CD14-positive monocyte (primary cell): ENCODE measurements around the gene PTCHD4. TPM values are rescaled to one million over a fixed set of nuclear protein-coding genes. Genes with fewer than 3 reads are reported as not detected.
"Not testable (repeated sequence)": the region's sequence is repeated elsewhere in the genome, so short reads cannot be mapped to it uniquely, and the experiment has no call there.

ENCODE experiments used
- DNase-seq, 3 donors: peaks; one replicate each; pipeline ENCODE4 v3.0.0-alpha.2; 2011 to 2022
- H2AFZ ChIP-seq: 2 replicates; pipeline ENCODE4 v1.6.0; 2012; ENCODE audit warnings: mild to moderate bottlenecking, low read depth, low read length, inconsistent platforms; ENCODE audit not compliant: insufficient read depth, poor library complexity, severe bottlenecking
- H3K27ac ChIP-seq, 2 donors: 1 replicate in 1 of 2; 2 replicates in 1 of 2; pipeline ENCODE4 v1.5.1; 2012 to 2013; ENCODE audit warnings: low read length in 2 of 2, control low read depth in 1 of 2, inconsistent platforms in 1 of 2, low read depth in 1 of 2, mild to moderate bottlenecking in 1 of 2
- H3K27me3 ChIP-seq, 2 donors: one replicate each; pipeline versions ENCODE4 v1.6.0 to v1.6.1; 2011 to 2013; ENCODE audit warnings: low read length in 2 of 2; ENCODE audit not compliant: control insufficient read depth in 2 of 2, insufficient read depth in 2 of 2
- H3K36me3 ChIP-seq, 2 donors: replicated peaks in 1 of 2; 1 replicate in 1 of 2; 2 replicates in 1 of 2; pipeline versions ENCODE4 v1.5.1 to v1.6.1; 2012 to 2013; ENCODE audit warnings: low read length in 2 of 2, control low read depth in 1 of 2, inconsistent platforms in 1 of 2, mild to moderate bottlenecking in 1 of 2; ENCODE audit not compliant: insufficient read depth in 2 of 2, control insufficient read depth in 1 of 2
- H3K4me1 ChIP-seq, 2 donors: 1 replicate in 1 of 2; 2 replicates in 1 of 2; pipeline versions ENCODE4 v1.5.1 to v1.6.1; 2012 to 2013; ENCODE audit warnings: low read length in 2 of 2, control low read depth in 1 of 2, inconsistent platforms in 1 of 2, mild to moderate bottlenecking in 1 of 2, moderate library complexity in 1 of 2; ENCODE audit not compliant: insufficient read depth in 2 of 2, control insufficient read depth in 1 of 2
- H3K4me2 ChIP-seq: replicated peaks from 2 replicates; pipeline ENCODE3; 2012; ENCODE audit warnings: low read length, moderate library complexity, mild to moderate bottlenecking; ENCODE audit not compliant: poor library complexity, severe bottlenecking; ENCODE audit errors: extremely low read depth
- H3K4me3 ChIP-seq, 3 experiments: fragments of 200-600 bp in 1 of 3; sonication (generic) in 1 of 3; replicated peaks in 1 of 3; 1 replicate in 2 of 3; 2 replicates in 1 of 3; pipeline ENCODE4 v1.5.1; 2011 to 2013; ENCODE audit warnings: low read length in 3 of 3, mild to moderate bottlenecking in 3 of 3, control low read depth in 2 of 3, low read depth in 2 of 3, inconsistent platforms in 1 of 3, moderate library complexity in 1 of 3
- H3K79me2 ChIP-seq: 2 replicates; pipeline ENCODE4 v1.6.0; 2012; ENCODE audit warnings: mild to moderate bottlenecking, control low read depth, inconsistent platforms, low read length, moderate library complexity; ENCODE audit not compliant: insufficient read depth
- H3K9ac ChIP-seq: 2 replicates; pipeline ENCODE4 v1.6.0; 2017; ENCODE audit warnings: low read length, mild to moderate bottlenecking; ENCODE audit not compliant: insufficient read depth, poor library complexity, severe bottlenecking
- H3K9me3 ChIP-seq, 2 donors: replicated peaks in 1 of 2; 1 replicate in 1 of 2; 2 replicates in 1 of 2; pipeline versions ENCODE4 v1.5.1 to v1.6.1; 2012 to 2013; ENCODE audit warnings: low read length in 2 of 2, control low read depth in 1 of 2; ENCODE audit not compliant: control insufficient read depth in 1 of 2, insufficient read depth in 1 of 2
- H4K20me1 ChIP-seq: 2 replicates; pipeline ENCODE4 v1.6.0; 2012; ENCODE audit warnings: mild to moderate bottlenecking, low read length, control low read depth, moderate library complexity; ENCODE audit not compliant: insufficient read depth
- H3K27ac Mint-ChIP-seq, 7 donors: one replicate each; pipeline ENCODE4 v1.8.0; 2020; ENCODE audit warnings: mild to moderate bottlenecking in 7 of 7, mixed read lengths in 7 of 7, moderate library complexity in 6 of 7, inconsistent platforms in 2 of 7
- H3K27me3 Mint-ChIP-seq, 3 donors: one replicate each; pipeline ENCODE4 v1.8.0; 2021 to 2022; ENCODE audit warnings: low read depth in 3 of 3, mild to moderate bottlenecking in 3 of 3, mixed read lengths in 3 of 3, moderate library complexity in 3 of 3, inconsistent platforms in 1 of 3
- H3K36me3 Mint-ChIP-seq, 2 donors: one replicate each; pipeline ENCODE4 v1.8.0; 2020; ENCODE audit warnings: mixed read lengths in 2 of 2, inconsistent platforms in 1 of 2, mild to moderate bottlenecking in 1 of 2
- H3K4me1 Mint-ChIP-seq: one replicate; pipeline ENCODE4 v1.8.0; 2020; ENCODE audit warnings: mild to moderate bottlenecking, mixed read lengths
- H3K4me3 Mint-ChIP-seq, 2 donors: one replicate each; pipeline ENCODE4 v1.8.0; 2020; ENCODE audit warnings: mild to moderate bottlenecking in 2 of 2, mixed read lengths in 2 of 2, moderate library complexity in 1 of 2
- H3K9me3 Mint-ChIP-seq, 7 donors: one replicate each; pipeline ENCODE4 v1.8.0; 2020 to 2022; ENCODE audit warnings: mixed read lengths in 7 of 7, mild to moderate bottlenecking in 6 of 7, moderate library complexity in 6 of 7, inconsistent platforms in 2 of 7
- CTCF ChIP-seq: fragments of 200-600 bp; IDR thresholded peaks from one replicate; pipeline ENCODE4 v1.8.0; 2022; ENCODE audit warnings: antibody characterized with exemption, mild to moderate bottlenecking
- WGBS: methylation state at CpG from one replicate; pipeline ENCODE4 v1.1.5; 2013; ENCODE audit warnings: missing lambda C conversion rate; ENCODE audit not compliant: insufficient coverage; 5-methylcytosine and 5-hydroxymethylcytosine counted together
- intact Hi-C, 2 donors: fragments of 100-400 bp; cut with micrococcal nuclease; formaldehyde crosslinking; loops; one replicate each; pipeline versions ENCODE4 v1.15.0 to v1.15.1; 2023
- polyA plus RNA-seq, 3 donors: library from polyadenylated mRNA; depleted of rRNA in 1 of 3; unstranded in 2 of 3; stranded (reverse) in 1 of 3; fragments of 300-500 nt in 2 of 3; fragments of >200 nt in 1 of 3; fragmentation: Illumina TruSeq in 2 of 3; gene quantifications; 1 replicate in 2 of 3; 2 replicates in 1 of 3; pipeline ENCODE4 v1.2.3, GENCODE V29; 2012 to 2021

Gene PTCHD4
- polyA plus RNA-seq, 3 donors = not detected

DNA sequence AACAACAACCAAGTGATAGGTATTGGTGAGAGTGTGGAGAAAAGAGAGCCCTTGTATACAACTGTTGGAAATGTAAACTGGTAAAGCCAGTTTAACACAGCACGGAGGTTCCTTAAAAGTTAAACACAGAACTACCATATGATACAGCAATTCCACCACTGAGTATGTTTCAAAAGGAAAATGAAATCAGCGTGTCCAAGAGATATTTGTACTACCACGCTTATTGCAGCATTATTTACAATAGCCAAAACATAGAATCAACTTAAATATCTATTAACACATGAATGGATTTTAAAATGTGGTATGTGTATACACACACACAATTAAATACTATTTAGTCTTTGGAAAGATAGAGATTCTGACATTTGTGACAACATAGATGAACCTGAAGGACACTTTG, 1.1 kb downstream of the PTCHD4 start:
- H3K9ac ChIP-seq = no peak overlapping the region
- Mint-ChIP-seq H3K4me1 (no peaks in the 10 kb centered on the region), H3K9me3 (peaks cover 0 to 8% (median 3%) of the 10 kb centered on the region in 7 donors), H3K4me3 (no peak overlapping the region), H3K27ac (no peak overlapping the region), H3K27me3 (no peaks in the 10 kb centered on the region), H3K36me3 (no peaks in the 10 kb centered on the region)
- no peak for TF ChIP-seq CTCF
- intact Hi-C loops = no loop called here
- H3K27me3 ChIP-seq = no peaks in the 10 kb centered on the region
- no peaks in the 10 kb centered on the region for H3K4me1 ChIP-seq
- WGBS = no CpG with 5 or more reads among the region's 3 CpGs
- DNase-seq = no peak
- no peaks in the 10 kb centered on the region for H3K36me3 ChIP-seq
- no peak overlapping the region for H2AFZ ChIP-seq
- H3K27ac ChIP-seq = no peak overlapping the region
- H3K9me3 ChIP-seq = no peaks in the 10 kb centered on the region
- no peaks in the 10 kb centered on the region for H3K79me2 ChIP-seq
- H4K20me1 ChIP-seq = no peaks in the 10 kb centered on the region
- H3K4me3 ChIP-seq = no peak overlapping the region
- no peak overlapping the region for H3K4me2 ChIP-seq

- H2AFZ ChIP-seq, H3K27ac ChIP-seq, H3K27me3 ChIP-seq, H3K9me3 ChIP-seq, H3K36me3 ChIP-seq, H3K4me3 ChIP-seq, H4K20me1 ChIP-seq, H3K4me2 ChIP-seq, H3K4me3 Mint-ChIP-seq, H3K4me1 ChIP-seq, H3K27ac Mint-ChIP-seq, H3K9ac ChIP-seq, DNase-seq, H3K27me3 Mint-ChIP-seq, H3K9me3 Mint-ChIP-seq, intact Hi-C loops, H3K4me1 Mint-ChIP-seq, H3K79me2 ChIP-seq, H3K36me3 Mint-ChIP-seq: not testable (repeated sequence)
- 93% methylated on average over 12 of the region's 17 CpGs for WGBS
These were observed 8.4 kb downstream of the PTCHD4 start for GRCh38 chr6:48102476-48103195.
